OCI-LY1 (cell line): Measurements from ENCODE around the gene MYO5B.

Experiments used
- H2AFZ ChIP-seq: fragments of 200-600 bp; sonication (generic), shearing (Covaris generic); 2 replicates; pipeline ENCODE4 v1.6.0; 2014; ENCODE audit warnings: antibody characterized with exemption, mild to moderate bottlenecking, low read length
- H3F3A ChIP-seq: fragments of 200-600 bp; sonication (generic), shearing (Covaris generic); 2 replicates; pipeline ENCODE4 v1.6.0; 2014; ENCODE audit warnings: mild to moderate bottlenecking, antibody characterized with exemption, low read length, moderate library complexity; ENCODE audit not compliant: insufficient read depth
- H3K27ac ChIP-seq: fragments of 200-600 bp; sonication (generic); 2 replicates; pipeline ENCODE4 v1.5.1; 2014; ENCODE audit warnings: low read length, mixed run types, mild to moderate bottlenecking, low read depth; ENCODE audit not compliant: poor library complexity, severe bottlenecking
- H3K27me3 ChIP-seq: fragments of 200-600 bp; sonication (generic); 2 replicates; pipeline ENCODE4 v1.6.0; 2014; ENCODE audit warnings: antibody characterized with exemption, mild to moderate bottlenecking, low read length, moderate library complexity; ENCODE audit not compliant: insufficient read depth
- H3K36me3 ChIP-seq: fragments of 200-600 bp; sonication (generic); 2 replicates; pipeline ENCODE4 v1.6.1; 2014; ENCODE audit warnings: mild to moderate bottlenecking, antibody characterized with exemption, low read length, moderate library complexity, mixed read lengths; ENCODE audit not compliant: insufficient read depth
- H3K4me1 ChIP-seq: fragments of 200-600 bp; sonication (generic); 2 replicates; pipeline ENCODE4 v1.5.1; 2014; ENCODE audit warnings: mild to moderate bottlenecking, low read length, moderate library complexity; ENCODE audit not compliant: insufficient read depth, severe bottlenecking
- H3K4me2 ChIP-seq: fragments of 200-600 bp; sonication (generic), shearing (Covaris generic); 2 replicates; pipeline ENCODE4 v1.6.1; 2014; ENCODE audit warnings: low read length
- H3K4me3 ChIP-seq: fragments of 200-600 bp; sonication (generic); 2 replicates; pipeline ENCODE4 v1.5.1; 2014; ENCODE audit warnings: low read length, low read depth, mild to moderate bottlenecking, mixed read lengths; ENCODE audit not compliant: poor library complexity, severe bottlenecking
- H3K79me2 ChIP-seq: fragments of 200-600 bp; shearing (Covaris generic); 2 replicates; pipeline ENCODE4 v1.6.1; 2016; ENCODE audit warnings: mixed run types, low read length, mixed read lengths; ENCODE audit not compliant: insufficient read depth
- H3K9ac ChIP-seq: fragments of 200-600 bp; sonication (generic), shearing (Covaris generic); 2 replicates; pipeline ENCODE4 v1.6.1; 2014; ENCODE audit warnings: mild to moderate bottlenecking, low read length, mixed read lengths
- H3K9me2 ChIP-seq: fragments of 200-600 bp; sonication (generic), shearing (Covaris generic); 2 replicates; pipeline ENCODE4 v1.6.1; 2014; ENCODE audit warnings: low read depth, mild to moderate bottlenecking, low read length, mixed read lengths
- H3K9me3 ChIP-seq: fragments of 200-600 bp; shearing (Covaris generic); 2 replicates; pipeline ENCODE4 v1.6.1; 2014; ENCODE audit warnings: low read length, mixed read lengths
- H4K20me1 ChIP-seq: fragments of 200-600 bp; sonication (generic), shearing (Covaris generic); 2 replicates; pipeline ENCODE4 v1.6.0; 2016; ENCODE audit warnings: mild to moderate bottlenecking, low read length; ENCODE audit not compliant: insufficient read depth
- CTCF ChIP-seq: fragments of 200-600 bp; sonication (generic), shearing (Covaris generic); IDR thresholded peaks from 2 replicates; pipeline ENCODE4 v1.5.1; 2017; ENCODE audit warnings: mild to moderate bottlenecking, antibody characterized with exemption, low read length, moderate library complexity, mixed read lengths
- EZH2 ChIP-seq: fragments of 200-600 bp; sonication (generic), shearing (Covaris generic); IDR thresholded peaks from 2 replicates; pipeline ENCODE4 v1.8.0; 2017; ENCODE audit warnings: borderline replicate concordance, mixed run types, mild to moderate bottlenecking, antibody characterized with exemption, low read length, moderate library complexity, mixed read lengths

The MYO5B gene

GRCh38 chr18:49931760-49932159 is 263.2 kb downstream of the MYO5B start:
- H3K27me3 ChIP-seq = no peaks in the 10 kb centered on the region
- H3K4me1 ChIP-seq = no peaks in the 10 kb centered on the region
- H3K9me3 ChIP-seq = no peaks in the 10 kb centered on the region
- no peaks in the 10 kb centered on the region for H3K36me3 ChIP-seq
- no peaks in the 10 kb centered on the region for H3K9me2 ChIP-seq
- H3K79me2 ChIP-seq = no peaks in the 10 kb centered on the region
- no peaks in the 10 kb centered on the region for H3F3A ChIP-seq
- H3K4me3 ChIP-seq = no peak overlapping the region
- no peak overlapping the region for H3K9ac ChIP-seq
- no peak overlapping the region for H3K4me2 ChIP-seq
- H3K27ac ChIP-seq = no peak overlapping the region
- no peak overlapping the region for H2AFZ ChIP-seq
- TF ChIP-seq CTCF (no peak), EZH2 (no peak)
- H4K20me1 ChIP-seq = no peaks in the 10 kb centered on the region

- Histone ChIP-seq H3K27me3 (no peaks in the 10 kb centered on the region), H3K9me3 (no peaks in the 10 kb centered on the region), H3K4me1 (no peaks in the 10 kb centered on the region), H3K79me2 (no peaks in the 10 kb centered on the region), H3F3A (no peaks in the 10 kb centered on the region), H3K9ac (no peak overlapping the region), H3K4me2 (no peak overlapping the region), H3K4me3 (no peak overlapping the region), H3K36me3 (no peaks in the 10 kb centered on the region), H3K27ac (no peak overlapping the region), H3K9me2 (no peaks in the 10 kb centered on the region), H4K20me1 (no peaks in the 10 kb centered on the region), H2AFZ (no peak overlapping the region)
- no peak for TF ChIP-seq EZH2
- TF ChIP-seq CTCF = no peak
These were observed 263.8 kb downstream of the MYO5B start for GRCh38 chr18:49931179-49931578.

GRCh38 chr18:49926106-49926745 is 268.7 kb downstream of the MYO5B start:
- Histone ChIP-seq H3K9me2 (no peaks in the 10 kb centered on the region), H3K79me2 (no peaks in the 10 kb centered on the region), H3K4me1 (no peaks in the 10 kb centered on the region), H3K27ac (no peak overlapping the region), H3K36me3 (no peaks in the 10 kb centered on the region), H3K9me3 (no peaks in the 10 kb centered on the region), H3K27me3 (no peaks in the 10 kb centered on the region), H3K4me2 (no peak overlapping the region), H3F3A (no peaks in the 10 kb centered on the region), H4K20me1 (no peaks in the 10 kb centered on the region), H3K9ac (no peak overlapping the region), H3K4me3 (no peak overlapping the region), H2AFZ (no peak overlapping the region)
- no peak for TF ChIP-seq CTCF
- no peak for TF ChIP-seq EZH2
